Stimulated activated CD4-positive, alpha-beta T cell treated with anti-CD3 and anti-CD28 coated beads, Interleukin-15, amount 100 ng/mL, for 1 hour (primary cell): ENCODE data around the gene OSCP1.

Experiments used
- DNase-seq, 2 donors: peaks; one replicate each; pipeline ENCODE4 v3.0.0-alpha.2; 2020; ENCODE audit warnings: low read depth in 1 of 2, low spot score in 1 of 2

OSCP1 gene

GRCh38 chr1:36475910-36476604 is 25.8 kb upstream of the OSCP1 start:
- no peak for DNase-seq

GRCh38 chr1:36475341-36475740 is 25.1 kb upstream of the OSCP1 start:
- no peak for DNase-seq

GRCh38 chr1:36472656-36473055 is 22.4 kb upstream of the OSCP1 start:
- no peak for DNase-seq

GRCh38 chr1:36471830-36472641 is 21.8 kb upstream of the OSCP1 start:
- DNase-seq = no peak

- no peak for DNase-seq
Measured at GRCh38 chr1:36469163-36469562, 18.9 kb upstream of the OSCP1 start.

- DNase-seq = no peak
Measured at GRCh38 chr1:36467700-36468455, 17.6 kb upstream of the OSCP1 start.

GRCh38 chr1:36467027-36467410 is 16.8 kb upstream of the OSCP1 start:
- no peak for DNase-seq

GRCh38 chr1:36466370-36467026 is 16.2 kb upstream of the OSCP1 start:
- no peak for DNase-seq

- no peak for DNase-seq
Measured at GRCh38 chr1:36465731-36466369, 15.6 kb upstream of the OSCP1 start.

- no peak for DNase-seq
Measured at GRCh38 chr1:36464605-36465393, 14.5 kb upstream of the OSCP1 start.

- peak; percentile 82 to 93 for DNase-seq
Measured at GRCh38 chr1:36463803-36464604, 13.8 kb upstream of the OSCP1 start, which contains the start of gene MRPS15. TSS of gene MRPS15 (minus strand) at chr1:36464384. CDS start at chr1:36464275, 109 bp downstream.

GRCh38 chr1:36463463-36463802 is 13.2 kb upstream of the OSCP1 start:
- DNase-seq = no peak

- DNase-seq = peak in 1 of 2 donors; percentile 31
Measured at GRCh38 chr1:36458910-36459309, 8.7 kb upstream of the OSCP1 start.

- no peak for DNase-seq
Measured at GRCh38 chr1:36457691-36458090, 7.4 kb upstream of the OSCP1 start.

GRCh38 chr1:36456391-36456928 is 6.2 kb upstream of the OSCP1 start:
- DNase-seq = no peak

GRCh38 chr1:36455386-36455785 is 5.1 kb upstream of the OSCP1 start:
- DNase-seq = no peak

- no peak for DNase-seq
Measured at GRCh38 chr1:36453600-36454388, 3.5 kb upstream of the OSCP1 start.

GRCh38 chr1:36453051-36453450 is 2.8 kb upstream of the OSCP1 start:
- no peak for DNase-seq
